HFF-Myc (cell line): Measurements from ENCODE around the gene DGAT2.

ENCODE experiments used
- DNase-seq: peaks from one replicate; pipeline ENCODE4 v3.0.0-alpha.2; 2011; ENCODE audit warnings: low read depth; ENCODE audit errors: extremely low read depth
- H3K4me3 ChIP-seq: replicated peaks from 2 replicates; pipeline ENCODE4 v1.5.1; 2011; ENCODE audit warnings: low read depth, mild to moderate bottlenecking, control low read depth, low read length
- CTCF ChIP-seq: IDR thresholded peaks from 2 replicates; pipeline ENCODE4 v1.5.1; 2012; ENCODE audit warnings: mild to moderate bottlenecking, low read depth, low read length, control low read depth; ENCODE audit errors: missing control alignments

Gene DGAT2

DNA sequence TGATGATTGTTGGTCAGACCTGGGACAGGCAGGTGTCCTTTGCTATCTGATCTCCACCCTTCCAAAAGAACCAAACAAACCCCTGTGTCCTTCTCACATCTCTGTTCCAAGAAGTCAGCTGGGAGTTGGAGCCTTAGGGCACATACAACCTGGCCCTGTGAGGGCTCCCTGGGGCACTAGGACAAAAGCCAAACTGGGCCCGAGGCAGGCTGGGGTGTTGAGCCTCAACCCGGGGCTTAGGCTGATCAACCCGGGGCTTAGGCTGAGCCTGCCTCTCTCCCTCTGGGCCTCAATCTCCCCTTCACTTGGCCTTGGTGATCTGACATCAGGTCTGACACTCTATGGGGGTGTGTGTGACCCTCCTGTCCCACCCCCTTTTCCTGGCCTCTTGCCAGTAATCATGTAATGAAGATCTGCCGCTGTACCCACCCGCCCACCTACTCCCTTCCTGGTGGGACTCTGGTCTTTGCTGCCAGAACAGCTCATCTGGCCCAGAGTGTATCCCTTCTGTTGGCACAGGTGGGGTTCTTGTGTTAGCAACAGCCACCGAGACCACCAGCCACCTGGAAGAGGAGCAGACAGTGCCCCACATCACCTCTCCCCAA lies 23.7 kb downstream of the DGAT2 start:
- no peak overlapping the region for H3K4me3 ChIP-seq
- TF ChIP-seq CTCF: no peak
- DNase-seq: no peak

DNA sequence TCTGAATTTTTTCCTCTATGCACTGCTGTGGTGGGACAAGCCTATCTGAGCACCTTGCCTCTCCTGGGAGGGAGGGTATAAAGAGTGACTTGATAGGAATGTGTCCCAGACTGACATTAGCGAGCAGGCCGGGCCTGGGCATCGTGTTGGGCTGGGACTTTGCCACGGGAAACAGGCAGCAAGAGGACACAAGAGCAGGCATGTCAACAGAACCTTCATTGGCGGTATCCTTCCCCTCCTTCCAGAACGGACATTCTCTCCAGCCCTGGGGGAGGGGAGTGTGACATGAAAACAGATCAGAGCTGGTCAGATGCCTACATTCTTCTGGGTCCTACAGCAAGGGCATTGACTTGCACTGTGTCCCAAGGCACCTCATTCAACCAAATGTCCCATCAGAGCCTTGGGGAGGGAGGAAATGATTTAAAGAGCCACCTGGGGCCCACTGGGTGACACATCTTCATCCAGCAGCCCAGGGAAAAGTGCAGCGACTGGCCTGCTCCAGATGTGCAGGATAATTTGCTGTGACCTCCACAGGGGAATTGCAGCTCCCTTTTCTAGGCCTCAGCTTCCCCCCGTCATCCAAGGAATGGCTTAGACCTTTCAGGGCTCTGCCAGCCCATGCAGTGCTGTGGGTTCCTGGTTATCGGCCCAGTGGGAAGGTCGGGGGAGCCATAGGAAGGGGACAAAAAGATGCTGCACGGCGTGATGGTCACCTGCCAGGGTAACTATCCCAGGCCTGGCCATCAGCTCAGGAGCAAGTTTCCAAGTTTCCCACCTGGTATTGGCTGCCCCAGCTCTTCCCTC lies 24.6 kb downstream of the DGAT2 start:
- DNase-seq: no peak
- no peak for TF ChIP-seq CTCF
- H3K4me3 ChIP-seq: no peak overlapping the region

GRCh38 chr11:75793966-75794365 lies 25.4 kb downstream of the DGAT2 start:
- TF ChIP-seq CTCF: no peak
- DNase-seq: no peak
- H3K4me3 ChIP-seq: no peak overlapping the region

GRCh38 chr11:75795276-75796090 lies 26.9 kb downstream of the DGAT2 start:
- TF ChIP-seq CTCF: no peak
- DNase-seq: no peak
- no peak overlapping the region for H3K4me3 ChIP-seq

DNA sequence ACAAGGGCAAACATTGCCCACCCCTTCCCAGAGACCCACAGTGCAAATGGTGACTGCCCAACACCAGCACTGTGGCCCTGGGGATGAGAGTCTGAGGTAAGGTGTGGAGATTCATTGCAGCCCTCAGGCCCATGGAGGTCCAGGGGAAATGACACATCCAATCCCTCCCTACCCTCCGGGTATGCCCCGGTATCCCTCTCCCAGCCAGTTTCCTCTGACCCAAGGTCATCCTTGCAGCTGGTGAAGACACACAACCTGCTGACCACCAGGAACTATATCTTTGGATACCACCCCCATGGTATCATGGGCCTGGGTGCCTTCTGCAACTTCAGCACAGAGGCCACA lies 27.5 kb downstream of the DGAT2 start:
- DNase-seq: no peak
- H3K4me3 ChIP-seq: no peak overlapping the region
- TF ChIP-seq CTCF: no peak

GRCh38 chr11:75797116-75797515 lies 28.5 kb downstream of the DGAT2 start:
- TF ChIP-seq CTCF: no peak
- H3K4me3 ChIP-seq: no peak overlapping the region
- DNase-seq: no peak
